OCI-LY1 (cell line): ENCODE results near the gene COL9A2.

ENCODE experiments used
- H2AFZ ChIP-seq: fragments of 200-600 bp; sonication (generic), shearing (Covaris generic); 2 replicates; pipeline ENCODE4 v1.6.0; 2014; ENCODE audit warnings: antibody characterized with exemption, mild to moderate bottlenecking, low read length
- H3F3A ChIP-seq: fragments of 200-600 bp; sonication (generic), shearing (Covaris generic); 2 replicates; pipeline ENCODE4 v1.6.0; 2014; ENCODE audit warnings: mild to moderate bottlenecking, antibody characterized with exemption, low read length, moderate library complexity; ENCODE audit not compliant: insufficient read depth
- H3K27ac ChIP-seq: fragments of 200-600 bp; sonication (generic); 2 replicates; pipeline ENCODE4 v1.5.1; 2014; ENCODE audit warnings: low read length, mixed run types, mild to moderate bottlenecking, low read depth; ENCODE audit not compliant: poor library complexity, severe bottlenecking
- H3K27me3 ChIP-seq: fragments of 200-600 bp; sonication (generic); 2 replicates; pipeline ENCODE4 v1.6.0; 2014; ENCODE audit warnings: antibody characterized with exemption, mild to moderate bottlenecking, low read length, moderate library complexity; ENCODE audit not compliant: insufficient read depth
- H3K36me3 ChIP-seq: fragments of 200-600 bp; sonication (generic); 2 replicates; pipeline ENCODE4 v1.6.1; 2014; ENCODE audit warnings: mild to moderate bottlenecking, antibody characterized with exemption, low read length, moderate library complexity, mixed read lengths; ENCODE audit not compliant: insufficient read depth
- H3K4me1 ChIP-seq: fragments of 200-600 bp; sonication (generic); 2 replicates; pipeline ENCODE4 v1.5.1; 2014; ENCODE audit warnings: mild to moderate bottlenecking, low read length, moderate library complexity; ENCODE audit not compliant: insufficient read depth, severe bottlenecking
- H3K4me2 ChIP-seq: fragments of 200-600 bp; sonication (generic), shearing (Covaris generic); 2 replicates; pipeline ENCODE4 v1.6.1; 2014; ENCODE audit warnings: low read length
- H3K4me3 ChIP-seq: fragments of 200-600 bp; sonication (generic); 2 replicates; pipeline ENCODE4 v1.5.1; 2014; ENCODE audit warnings: low read length, low read depth, mild to moderate bottlenecking, mixed read lengths; ENCODE audit not compliant: poor library complexity, severe bottlenecking
- H3K79me2 ChIP-seq: fragments of 200-600 bp; shearing (Covaris generic); 2 replicates; pipeline ENCODE4 v1.6.1; 2016; ENCODE audit warnings: mixed run types, low read length, mixed read lengths; ENCODE audit not compliant: insufficient read depth
- H3K9ac ChIP-seq: fragments of 200-600 bp; sonication (generic), shearing (Covaris generic); 2 replicates; pipeline ENCODE4 v1.6.1; 2014; ENCODE audit warnings: mild to moderate bottlenecking, low read length, mixed read lengths
- H3K9me2 ChIP-seq: fragments of 200-600 bp; sonication (generic), shearing (Covaris generic); 2 replicates; pipeline ENCODE4 v1.6.1; 2014; ENCODE audit warnings: low read depth, mild to moderate bottlenecking, low read length, mixed read lengths
- H3K9me3 ChIP-seq: fragments of 200-600 bp; shearing (Covaris generic); 2 replicates; pipeline ENCODE4 v1.6.1; 2014; ENCODE audit warnings: low read length, mixed read lengths
- H4K20me1 ChIP-seq: fragments of 200-600 bp; sonication (generic), shearing (Covaris generic); 2 replicates; pipeline ENCODE4 v1.6.0; 2016; ENCODE audit warnings: mild to moderate bottlenecking, low read length; ENCODE audit not compliant: insufficient read depth
- CTCF ChIP-seq: fragments of 200-600 bp; sonication (generic), shearing (Covaris generic); IDR thresholded peaks from 2 replicates; pipeline ENCODE4 v1.5.1; 2017; ENCODE audit warnings: mild to moderate bottlenecking, antibody characterized with exemption, low read length, moderate library complexity, mixed read lengths
- EZH2 ChIP-seq: fragments of 200-600 bp; sonication (generic), shearing (Covaris generic); IDR thresholded peaks from 2 replicates; pipeline ENCODE4 v1.8.0; 2017; ENCODE audit warnings: borderline replicate concordance, mixed run types, mild to moderate bottlenecking, antibody characterized with exemption, low read length, moderate library complexity, mixed read lengths

Gene COL9A2

GRCh38 chr1:40264354-40264781 lies 52.7 kb downstream of the COL9A2 start:
- Histone ChIP-seq H3K79me2 (no peaks in the 10 kb centered on the region), H3K4me2 (no peak overlapping the region), H3K27ac (no peak overlapping the region), H3K9ac (no peak overlapping the region), H3K9me2 (no peaks in the 10 kb centered on the region), H3K4me1 (no peaks in the 10 kb centered on the region), H3F3A (no peaks in the 10 kb centered on the region), H4K20me1 (no peaks in the 10 kb centered on the region), H3K4me3 (no peak overlapping the region), H3K36me3 (peaks cover 84% of the 10 kb centered on the region), H2AFZ (no peak overlapping the region), H3K27me3 (no peaks in the 10 kb centered on the region), H3K9me3 (no peaks in the 10 kb centered on the region)
- no peak for TF ChIP-seq CTCF
- no peak for TF ChIP-seq EZH2

GRCh38 chr1:40258445-40258769 lies 58.7 kb downstream of the COL9A2 start:
- peak overlapping the region; percentile 98 for H3K9ac ChIP-seq
- peak overlapping the region; percentile 99 for H3K4me3 ChIP-seq
- 0 out of 2 replicates have a peak overlapping the region, but pooled peaks have one; percentile 65 for H2AFZ ChIP-seq
- H3K36me3 ChIP-seq = peaks cover 33% of the 10 kb centered on the region; the same call in 1 of the 2 replicates
- H3K27me3 ChIP-seq = no peaks in the 10 kb centered on the region
- H3K9me3 ChIP-seq = no peaks in the 10 kb centered on the region
- H3K27ac ChIP-seq = peak overlapping the region; percentile 39
- TF ChIP-seq EZH2 (no peak), CTCF (no peak)
- no peaks in the 10 kb centered on the region for H3F3A ChIP-seq
- peaks cover 14% of the 10 kb centered on the region; the same call in 1 of the 2 replicates for H3K79me2 ChIP-seq
- H3K9me2 ChIP-seq = no peaks in the 10 kb centered on the region
- H4K20me1 ChIP-seq = no peaks in the 10 kb centered on the region
- peaks cover 16% of the 10 kb centered on the region for H3K4me1 ChIP-seq
- H3K4me2 ChIP-seq = peak overlapping the region; percentile 66

GRCh38 chr1:40257688-40258444 lies 59.2 kb downstream of the COL9A2 start, which contains the start of gene ZMPSTE24:
Gene ZMPSTE24, plus strand, starts transcription at chr1:40258236. Its CDS starts 36 bp downstream, at chr1:40258272.
- TF ChIP-seq CTCF (no peak), EZH2 (no peak)
- Histone ChIP-seq H3K4me3 (peak within 1 kb of the TSS; percentile 99), H3K4me2 (peak within 1 kb of the TSS; percentile 76), H3K27ac (peak within 1 kb of the TSS; percentile 83), H3K9me2 (no peaks in the 10 kb centered on the region), H3K9me3 (no peaks in the 10 kb centered on the region), H3K9ac (peak within 1 kb of the TSS; percentile 98), H3K4me1 (peaks cover 16% of the 10 kb centered on the region), H3F3A (no peaks in the 10 kb centered on the region), H3K36me3 (peaks cover 28% of the 10 kb centered on the region; the same call in 1 of the 2 replicates), H2AFZ (peak within 1 kb of the TSS; percentile 65), H3K79me2 (peaks cover 14% of the 10 kb centered on the region; the same call in 1 of the 2 replicates), H4K20me1 (no peaks in the 10 kb centered on the region), H3K27me3 (no peaks in the 10 kb centered on the region)
